ENCODE measurements around the gene TRIP12.
A peak's percentile ranks its signal among the peaks of the same experiment; 100 is the strongest.

The TRIP12 gene

DNA sequence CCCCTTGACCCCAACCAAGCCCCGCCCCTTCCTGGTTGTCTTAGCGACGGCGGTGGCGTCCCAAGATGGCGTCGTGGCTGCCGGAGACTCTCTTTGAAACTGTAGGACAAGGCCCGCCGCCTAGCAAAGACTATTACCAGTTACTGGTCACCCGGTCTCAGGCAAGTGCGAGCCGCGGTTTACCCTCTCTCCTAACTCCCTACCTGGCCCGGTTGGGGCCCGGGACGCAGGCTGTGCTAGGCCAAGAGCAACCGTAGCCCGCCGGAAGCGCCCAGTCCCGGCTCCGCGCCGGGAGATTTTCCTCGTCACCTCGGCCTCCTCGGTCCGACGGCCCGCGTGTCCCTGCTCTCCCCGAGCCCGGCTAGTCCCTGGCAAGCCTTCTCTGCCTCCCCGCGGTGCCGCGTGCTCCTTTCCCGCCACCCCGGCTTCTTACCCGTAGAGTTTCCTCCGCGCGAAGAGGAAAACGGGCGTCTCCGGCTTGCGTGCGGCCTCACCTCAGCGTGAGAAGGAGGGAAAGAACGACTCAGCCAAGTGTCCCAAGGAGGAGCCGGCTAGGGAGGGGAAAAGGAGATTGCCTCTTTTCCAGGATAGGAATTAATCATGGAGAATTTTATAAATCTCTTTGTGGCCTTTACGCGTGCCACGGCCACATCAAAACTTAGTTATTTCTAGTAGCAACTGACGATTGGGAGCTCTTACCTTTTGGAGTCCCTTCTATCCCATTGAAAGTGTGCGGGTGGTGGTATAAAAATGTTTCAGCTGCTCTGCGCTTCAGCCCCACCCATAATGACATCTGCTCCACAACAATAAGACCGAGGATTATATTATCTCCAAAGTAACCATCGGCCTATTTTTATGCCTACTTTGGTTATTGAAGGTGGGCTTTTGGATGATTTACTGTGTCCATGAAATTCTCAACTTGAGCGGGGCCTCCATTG lies 909 bp upstream of the TRIP12 start, which contains the start of gene FBXO36:
TSS of gene FBXO36 (plus strand) at position 55 of the 938 bp plus-strand sequence. CDS start at position 66, 11 bp downstream.
- Mint-ChIP-seq H3K4me1 (peaks cover 28% of the 10 kb centered on the region), H3K9me3 (no peaks in the 10 kb centered on the region), H3K4me3 (peak within 1 kb of the TSS; percentile 100), H3K36me3 (ENCODE audit: low read depth) (peaks cover 24% of the 10 kb centered on the region), H3K27ac (peak within 1 kb of the TSS; percentile 100), H3K27me3 (ENCODE audit: low read depth, poor library complexity) (no peaks in the 10 kb centered on the region)
- peak; percentile 93 for DNase-seq
- TF ChIP-seq, protein P1, sequence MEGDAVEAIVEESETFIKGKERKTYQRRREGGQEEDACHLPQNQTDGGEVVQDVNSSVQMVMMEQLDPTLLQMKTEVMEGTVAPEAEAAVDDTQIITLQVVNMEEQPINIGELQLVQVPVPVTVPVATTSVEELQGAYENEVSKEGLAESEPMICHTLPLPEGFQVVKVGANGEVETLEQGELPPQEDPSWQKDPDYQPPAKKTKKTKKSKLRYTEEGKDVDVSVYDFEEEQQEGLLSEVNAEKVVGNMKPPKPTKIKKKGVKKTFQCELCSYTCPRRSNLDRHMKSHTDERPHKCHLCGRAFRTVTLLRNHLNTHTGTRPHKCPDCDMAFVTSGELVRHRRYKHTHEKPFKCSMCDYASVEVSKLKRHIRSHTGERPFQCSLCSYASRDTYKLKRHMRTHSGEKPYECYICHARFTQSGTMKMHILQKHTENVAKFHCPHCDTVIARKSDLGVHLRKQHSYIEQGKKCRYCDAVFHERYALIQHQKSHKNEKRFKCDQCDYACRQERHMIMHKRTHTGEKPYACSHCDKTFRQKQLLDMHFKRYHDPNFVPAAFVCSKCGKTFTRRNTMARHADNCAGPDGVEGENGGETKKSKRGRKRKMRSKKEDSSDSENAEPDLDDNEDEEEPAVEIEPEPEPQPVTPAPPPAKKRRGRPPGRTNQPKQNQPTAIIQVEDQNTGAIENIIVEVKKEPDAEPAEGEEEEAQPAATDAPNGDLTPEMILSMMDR (IDR thresholded peaks at IDR 0.05), result no peak

DNA sequence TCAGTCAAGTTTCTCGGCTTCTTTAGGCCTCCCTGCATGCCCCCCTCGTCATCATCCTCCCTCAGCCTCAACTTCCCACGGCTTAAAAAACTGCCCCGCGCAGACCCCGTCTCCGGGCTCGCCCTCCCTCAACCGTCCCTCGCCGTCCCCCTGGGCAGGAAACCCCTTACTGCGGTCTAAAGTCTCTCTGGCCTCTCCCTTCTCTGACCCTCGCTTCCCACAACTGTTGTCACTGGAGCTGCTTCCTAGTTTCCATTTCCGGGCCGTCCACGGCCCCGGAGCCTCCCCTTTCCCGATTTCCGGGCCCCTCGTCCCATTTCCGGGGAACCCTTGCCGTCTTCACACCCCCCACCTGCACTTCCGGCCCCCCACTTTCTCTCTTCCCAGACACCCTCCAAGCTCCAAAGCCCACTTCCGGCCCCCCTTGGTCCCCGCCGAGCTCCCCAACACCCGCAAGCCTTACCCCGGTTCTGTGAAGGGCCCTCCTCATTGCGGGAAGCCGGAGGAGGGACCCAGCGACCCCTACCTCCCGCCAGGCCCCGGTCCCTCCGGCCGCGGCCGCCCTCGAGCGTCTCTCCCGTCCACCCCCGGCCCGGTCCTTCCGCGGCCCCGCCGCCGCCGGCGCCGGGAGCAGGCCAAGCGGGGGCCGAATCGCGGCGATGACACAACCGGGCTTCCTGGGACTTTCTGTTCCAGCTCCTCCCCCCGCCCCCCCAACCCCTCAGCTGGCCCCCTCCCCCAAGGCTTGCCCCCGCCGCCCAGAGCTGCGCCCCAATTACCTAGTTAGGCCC lies 513 bp downstream of the TRIP12 start:
- peaks cover 35% of the 10 kb centered on the region for H3K36me3 Mint-ChIP-seq (ENCODE audit: low read depth)
- H3K27me3 Mint-ChIP-seq (ENCODE audit: low read depth, poor library complexity), result no peaks in the 10 kb centered on the region
- TF ChIP-seq, protein P1 (IDR thresholded peaks at IDR 0.05), result no peak
- H3K4me1 Mint-ChIP-seq, result peaks cover 32% of the 10 kb centered on the region
- H3K27ac Mint-ChIP-seq, result peak overlapping the region; percentile 98
- H3K9me3 Mint-ChIP-seq, result no peaks in the 10 kb centered on the region
- DNase-seq, result peak; percentile 69
- peak overlapping the region; percentile 100 for H3K4me3 Mint-ChIP-seq

DNA sequence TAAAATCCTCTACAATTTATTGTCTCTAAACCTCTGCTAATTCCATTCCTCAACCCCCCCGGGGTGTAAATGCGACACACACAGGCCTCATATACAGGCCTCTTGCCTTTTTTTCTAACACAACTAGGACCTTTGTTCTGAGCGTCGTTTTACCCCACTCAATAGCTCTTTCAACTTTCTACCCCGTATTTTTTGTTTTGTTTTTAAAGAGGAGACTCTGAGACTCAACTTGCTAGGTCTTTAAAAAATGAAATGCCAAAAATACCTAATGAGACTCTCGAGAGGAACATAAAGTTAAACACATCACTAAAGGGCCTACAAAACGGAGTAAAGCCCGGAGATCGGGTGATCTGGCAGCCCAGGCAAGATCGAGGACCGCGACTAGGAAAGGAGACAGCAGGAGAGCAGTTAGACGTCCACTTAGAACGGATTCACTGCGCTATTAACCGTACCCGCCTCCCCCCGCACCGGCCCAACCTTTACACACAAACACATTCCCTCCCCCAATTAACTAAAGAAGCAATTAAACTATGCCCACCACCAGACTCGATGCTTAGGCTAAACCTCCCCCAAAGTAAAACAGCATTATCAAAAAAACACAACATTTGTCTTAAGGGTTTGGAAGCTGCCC lies 1.7 kb downstream of the TRIP12 start:
- Mint-ChIP-seq H3K4me3 (peak overlapping the region; percentile 100), H3K27me3 (ENCODE audit: low read depth, poor library complexity) (no peaks in the 10 kb centered on the region), H3K27ac (peak overlapping the region; percentile 98), H3K9me3 (no peaks in the 10 kb centered on the region), H3K4me1 (peaks cover 32% of the 10 kb centered on the region), H3K36me3 (ENCODE audit: low read depth) (peaks cover 30% of the 10 kb centered on the region)
- peak; percentile 28 for DNase-seq
- TF ChIP-seq, protein P1 (IDR thresholded peaks at IDR 0.05), result no peak

DNA sequence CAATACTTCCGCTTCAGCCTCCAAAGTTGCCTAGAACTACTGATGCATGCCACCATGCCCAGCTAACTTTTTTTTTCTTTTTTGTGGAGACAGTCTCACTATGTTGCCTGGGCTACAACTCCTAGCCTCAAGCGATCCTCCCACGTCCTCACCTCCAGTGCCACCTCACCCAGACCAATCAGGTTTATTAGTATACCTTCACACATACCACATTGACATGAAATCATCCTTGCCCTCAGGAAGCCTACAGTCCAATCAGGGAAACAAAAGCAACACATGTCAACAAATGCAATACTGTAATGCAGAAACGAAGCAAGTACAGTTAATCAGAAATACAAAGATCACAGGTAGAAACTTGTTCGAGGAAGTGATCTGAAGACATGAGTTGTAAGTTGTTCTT lies 4.0 kb downstream of the TRIP12 start:
- Mint-ChIP-seq H3K4me3 (no peak overlapping the region), H3K4me1 (peaks cover 22% of the 10 kb centered on the region), H3K36me3 (ENCODE audit: low read depth) (peaks cover 29% of the 10 kb centered on the region), H3K27me3 (ENCODE audit: low read depth, poor library complexity) (no peaks in the 10 kb centered on the region), H3K27ac (no peak overlapping the region), H3K9me3 (no peaks in the 10 kb centered on the region)
- TF ChIP-seq, protein P1 (IDR thresholded peaks at IDR 0.05), result no peak
- no peak for DNase-seq

DNA sequence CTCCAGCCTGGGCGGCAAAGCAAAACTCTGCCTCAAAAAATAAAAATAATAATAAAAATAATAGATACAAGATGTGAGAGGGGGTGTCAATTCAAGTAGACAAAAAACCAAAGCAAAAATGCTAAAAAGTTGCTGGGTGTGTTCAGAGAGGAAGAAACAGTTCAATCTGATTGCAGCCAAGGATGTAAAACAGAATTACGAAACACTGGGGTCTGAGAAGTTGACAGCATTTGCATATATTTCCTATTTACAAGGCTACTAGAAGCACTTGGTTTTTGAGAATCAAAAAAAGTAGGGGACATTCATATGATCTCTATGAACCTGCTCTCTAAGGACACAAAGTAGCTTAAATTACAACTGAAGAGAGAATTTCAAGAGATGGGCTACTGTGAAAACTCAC lies 7.6 kb downstream of the TRIP12 start:
- DNase-seq, result no peak
- no peak overlapping the region for H3K27ac Mint-ChIP-seq
- peaks cover 30% of the 10 kb centered on the region for H3K4me1 Mint-ChIP-seq
- peaks cover 1% of the 10 kb centered on the region for H3K27me3 Mint-ChIP-seq (ENCODE audit: low read depth, poor library complexity)
- no peak overlapping the region for H3K4me3 Mint-ChIP-seq
- TF ChIP-seq, protein P1 (IDR thresholded peaks at IDR 0.05), result no peak
- peaks cover 29% of the 10 kb centered on the region for H3K36me3 Mint-ChIP-seq (ENCODE audit: low read depth)
- no peaks in the 10 kb centered on the region for H3K9me3 Mint-ChIP-seq
